Uterus (tissue), 4 donors: ENCODE results near the gene HOXC13. TPM values are rescaled to one million over a fixed set of nuclear protein-coding genes. Genes with fewer than 3 reads are reported as not detected.

Experiments
- DNase-seq, 2 donors: peaks; one replicate each; pipeline ENCODE4 v3.0.0-alpha.2; 2019 to 2020
- H3K27ac ChIP-seq, 2 donors: fragments of 200-600 bp; sonication (generic); 1 replicate in 1 of 2; 2 replicates in 1 of 2; pipeline ENCODE4 v1.5.1; 2016 to 2018
- H3K27me3 ChIP-seq, 2 donors: fragments of 200-600 bp; sonication (generic); one replicate each; pipeline ENCODE4 v1.5.1; 2018 to 2019; ENCODE audit warnings: control low read depth in 1 of 2
- H3K36me3 ChIP-seq, 2 donors: fragments of 200-600 bp; sonication (generic); one replicate each; pipeline ENCODE4 v1.5.1; 2019; ENCODE audit warnings: control low read depth in 1 of 2
- H3K4me1 ChIP-seq, 2 donors: fragments of 200-600 bp; sonication (generic); one replicate each; pipeline ENCODE4 v1.5.1; 2018 to 2019; ENCODE audit warnings: control low read depth in 1 of 2
- H3K4me3 ChIP-seq, 2 donors: fragments of 200-600 bp; sonication (generic); 1 replicate in 1 of 2; 2 replicates in 1 of 2; pipeline ENCODE4 v1.5.1; 2018 to 2019; ENCODE audit warnings: mild to moderate bottlenecking in 1 of 2
- H3K9me3 ChIP-seq, 2 donors: fragments of 200-600 bp; sonication (generic); one replicate each; pipeline ENCODE4 v1.5.1; 2019; ENCODE audit warnings: control low read depth in 1 of 2
- CTCF ChIP-seq, 4 experiments: fragments of 200-600 bp in 2 of 4; fragments of 450-650 bp in 2 of 4; sonication (generic) in 2 of 4; IDR thresholded peaks; one replicate each; pipeline ENCODE4 v1.5.1; 2016 to 2019; ENCODE audit warnings: antibody characterized with exemption in 4 of 4, mild to moderate bottlenecking in 2 of 4, moderate library complexity in 1 of 4
- POLR2A ChIP-seq, 2 donors: fragments of 450-650 bp; IDR thresholded peaks; one replicate each; pipeline ENCODE4 v1.6.1; 2016; ENCODE audit warnings: antibody characterized with exemption in 2 of 2, mild to moderate bottlenecking in 1 of 2, moderate library complexity in 1 of 2
- intact Hi-C: fragments of 100-400 bp; cut with DNase I; formaldehyde crosslinking; loops from one replicate; pipeline ENCODE4 v1.15.1; 2023; ENCODE audit warnings: low total_unique reads
- total RNA-seq, 4 donors: library from RNA; depleted of rRNA in 3 of 4; stranded (reverse); fragments of >200 nt in 3 of 4; gene quantifications; one replicate each; pipeline versions ENCODE4 v1.1.0 to v1.2.4, GENCODE V29; 2014 to 2023
- donor health status: DM: yes; HTN: yes; CAD: no.

Gene HOXC13
- total RNA-seq, 4 donors from 2014 or later, result not detected

GRCh38 chr12:53976823-53977595 is 38.4 kb downstream of the HOXC13 start:
- H3K9me3 ChIP-seq, result no peaks in the 10 kb centered on the region
- H3K27ac ChIP-seq, result no peak overlapping the region
- H3K27me3 ChIP-seq, result peaks cover 31 to 68% of the 10 kb centered on the region in 2 donors
- DNase-seq, result no peak
- peaks cover 0 to 4% of the 10 kb centered on the region in 2 donors for H3K4me1 ChIP-seq
- TF ChIP-seq CTCF (IDR thresholded peaks at IDR 0.05), result no peak
- intact Hi-C loops, result no loop called here
- H3K36me3 ChIP-seq, result no peaks in the 10 kb centered on the region
- no peak overlapping the region for H3K4me3 ChIP-seq

GRCh38 chr12:53977596-53978445 is 39.2 kb downstream of the HOXC13 start:
- Histone ChIP-seq H3K4me1 (peaks cover 0 to 4% of the 10 kb centered on the region in 2 donors), H3K36me3 (no peaks in the 10 kb centered on the region), H3K27me3 (peaks cover 31 to 69% of the 10 kb centered on the region in 2 donors), H3K27ac (no peak overlapping the region), H3K4me3 (no peak overlapping the region), H3K9me3 (no peaks in the 10 kb centered on the region)
- TF ChIP-seq CTCF (IDR thresholded peaks at IDR 0.05), result no peak
- no peak for TF ChIP-seq POLR2A (IDR thresholded peaks at IDR 0.05)
- DNase-seq, result no peak
- intact Hi-C loops, result no loop called here

GRCh38 chr12:53978477-53979356 is 40.1 kb downstream of the HOXC13 start:
- no peaks in the 10 kb centered on the region for H3K36me3 ChIP-seq
- H3K27ac ChIP-seq, result no peak overlapping the region
- H3K4me1 ChIP-seq, result peaks cover 0 to 2% of the 10 kb centered on the region in 2 donors
- peaks cover 29 to 68% of the 10 kb centered on the region in 2 donors for H3K27me3 ChIP-seq
- no peak for TF ChIP-seq CTCF (IDR thresholded peaks at IDR 0.05)
- intact Hi-C loops, result no loop called here
- DNase-seq, result no peak
- H3K4me3 ChIP-seq, result no peak overlapping the region
- no peaks in the 10 kb centered on the region for H3K9me3 ChIP-seq

- Histone ChIP-seq H3K27me3 (peaks cover 21 to 68% of the 10 kb centered on the region in 2 donors), H3K27ac (no peak overlapping the region), H3K9me3 (no peaks in the 10 kb centered on the region), H3K4me1 (peaks cover 0 to 2% of the 10 kb centered on the region in 2 donors), H3K36me3 (no peaks in the 10 kb centered on the region), H3K4me3 (no peak overlapping the region)
- DNase-seq, result no peak
- TF ChIP-seq POLR2A (IDR thresholded peaks at IDR 0.05) (no peak), CTCF (IDR thresholded peaks at IDR 0.05) (no peak)
- intact Hi-C loops, result no loop called here
Measured at GRCh38 chr12:53980104-53980801, 41.6 kb downstream of the HOXC13 start.
